NCI-H1105 treated with DMSO at 0.1 percent for 48 hours (cell line): Measurements from ENCODE around the gene SLC26A2.
A peak's percentile ranks its signal among the peaks of the same experiment; 100 is the strongest.

Source experiments
- DNase-seq: peaks from one replicate; lab custom pipeline; 2025; lab: John Stamatoyannopoulos, UW

The SLC26A2 gene

DNA sequence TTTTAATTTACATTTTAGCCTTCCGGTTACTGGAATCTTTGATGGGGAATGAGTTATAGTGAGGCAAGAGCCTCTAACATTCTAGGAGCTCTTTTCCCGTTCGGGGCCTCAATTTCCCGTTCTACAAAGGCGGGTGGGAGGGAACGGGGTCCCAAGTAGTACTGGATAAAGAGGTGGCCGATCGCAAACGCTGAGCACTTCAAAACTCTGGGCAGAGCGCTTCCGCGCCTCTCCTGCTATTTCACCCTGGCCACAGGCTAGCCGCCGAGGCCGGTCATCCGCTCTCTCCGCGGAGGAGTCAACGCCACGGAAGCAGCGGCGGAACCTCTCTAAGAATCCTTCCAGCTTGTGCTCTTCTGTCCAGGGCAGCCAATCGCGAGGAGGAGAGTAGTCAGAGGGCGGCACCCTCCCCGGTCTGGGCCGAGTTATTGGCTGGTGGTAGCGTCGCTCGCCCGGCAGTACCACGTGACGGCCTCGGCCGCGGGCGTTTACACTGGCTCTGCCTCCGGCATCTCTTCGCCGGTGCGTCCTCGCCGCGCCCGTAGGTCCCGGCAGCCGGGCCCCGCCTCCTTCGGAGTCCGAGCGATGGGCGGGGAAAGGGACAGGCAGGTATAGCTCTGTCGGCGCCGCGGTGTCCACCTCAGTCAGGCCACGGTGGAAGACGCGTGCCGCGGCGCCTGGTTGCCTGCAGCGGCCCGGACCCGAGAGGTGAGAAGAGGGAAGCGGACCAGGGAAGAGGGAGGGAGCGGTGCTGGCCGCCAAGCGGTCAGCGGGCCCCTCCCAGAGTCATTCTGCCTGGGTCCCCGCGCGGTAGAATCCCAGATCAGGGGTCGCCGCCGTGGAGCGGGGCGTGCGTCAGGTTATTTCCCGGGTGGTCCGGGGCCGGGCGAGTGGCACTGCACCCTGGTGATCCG is at the start of gene SLC26A2:
SLC26A2 (plus strand) TSS at position 487 of the 914 bp plus-strand sequence. CDS start 16,895 bp downstream, outside the sequence.
- peak; percentile 90 for DNase-seq

DNA sequence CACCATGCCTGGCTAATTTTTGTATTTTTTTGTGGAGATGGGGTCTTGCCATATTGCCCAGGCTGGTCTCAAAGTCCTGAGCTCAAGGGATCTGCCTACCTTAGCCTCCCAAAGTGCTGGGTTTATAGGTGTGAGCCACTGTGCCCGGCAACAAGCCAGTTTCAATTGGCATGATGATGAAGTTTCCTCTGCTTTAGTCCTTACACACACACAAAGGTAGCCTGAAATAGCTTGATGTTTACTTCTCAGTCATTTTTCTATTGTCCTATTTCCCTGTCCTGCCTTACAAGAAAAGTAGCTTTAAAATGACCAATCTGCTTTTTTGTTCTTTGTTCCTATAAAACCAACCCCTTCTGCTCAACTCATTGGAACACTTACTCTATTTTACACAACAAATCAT is 49.5 kb upstream of the SLC26A2 start:
- no peak for DNase-seq

GRCh38 chr5:149912226-149912871 is 48.2 kb upstream of the SLC26A2 start:
- no peak for DNase-seq

- DNase-seq = no peak
Observed at GRCh38 chr5:149913436-149914419, 46.8 kb upstream of the SLC26A2 start.

GRCh38 chr5:149915392-149916260 is 44.9 kb upstream of the SLC26A2 start:
- DNase-seq = no peak

DNA sequence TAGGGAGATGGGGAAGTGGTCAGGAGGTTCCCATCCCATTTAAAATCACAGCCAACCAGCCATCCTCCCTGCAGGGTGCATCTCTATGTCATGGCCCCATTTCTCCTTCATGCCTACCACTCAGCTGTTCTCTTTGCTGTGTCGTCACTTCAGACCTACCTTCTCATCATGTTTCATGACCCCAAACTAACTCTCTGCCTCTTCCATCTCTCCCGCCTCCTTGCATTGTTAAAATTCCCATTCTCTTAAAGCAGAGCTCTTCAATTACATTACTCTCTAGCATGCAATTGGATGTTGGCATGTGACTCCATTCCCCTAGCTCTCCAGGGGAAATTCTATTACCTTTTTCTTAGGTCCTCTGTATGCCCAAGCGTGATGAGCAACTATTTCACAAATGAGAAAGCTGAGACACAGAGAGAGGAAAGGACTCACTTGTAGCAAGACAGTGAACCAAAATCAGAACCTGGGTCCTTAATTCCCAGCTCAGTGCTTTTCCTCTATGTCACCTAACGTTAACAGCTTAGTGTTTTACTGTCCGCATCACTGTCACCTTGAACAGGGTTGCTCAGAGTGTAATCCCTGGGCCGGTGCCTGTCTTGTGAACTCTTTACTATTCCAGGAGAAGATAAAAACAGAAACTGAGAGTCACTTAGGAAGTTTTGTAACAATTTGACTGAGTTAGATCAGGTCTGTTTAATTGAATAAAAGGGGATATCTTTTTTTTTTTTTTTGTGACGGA is 44.1 kb upstream of the SLC26A2 start:
- no peak for DNase-seq

DNA sequence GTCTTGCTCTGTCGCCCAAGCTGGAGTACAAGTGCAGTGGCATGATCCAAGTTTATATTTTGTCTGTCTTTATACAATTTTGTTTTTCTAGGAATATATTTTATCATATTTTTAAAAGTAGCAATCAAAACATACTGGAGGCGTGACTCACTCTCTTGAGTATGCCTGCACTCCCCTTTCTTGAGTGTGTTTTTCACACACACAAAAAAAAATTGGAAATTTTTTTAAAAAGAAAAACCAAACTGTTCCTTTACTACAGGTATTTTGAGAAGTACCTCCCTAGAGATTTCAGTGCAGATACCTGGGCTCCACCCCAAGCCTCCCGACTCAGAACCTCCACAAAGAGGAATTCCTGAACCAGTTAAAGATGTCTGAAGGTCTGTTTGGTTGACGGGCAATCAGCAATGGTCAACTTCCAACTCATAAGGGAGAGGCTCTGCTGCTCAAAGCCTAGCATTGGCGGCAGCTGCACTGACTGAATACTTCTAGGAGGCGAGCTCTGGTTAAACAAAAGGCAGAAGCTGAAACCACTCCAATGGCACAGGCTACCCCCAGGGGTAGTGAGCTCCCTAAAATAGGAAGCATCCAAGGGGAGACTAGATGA is 43.4 kb upstream of the SLC26A2 start:
- no peak for DNase-seq

GRCh38 chr5:149921597-149921996 is 39.0 kb upstream of the SLC26A2 start:
- no peak for DNase-seq

GRCh38 chr5:149922950-149923349 is 37.6 kb upstream of the SLC26A2 start:
- no peak for DNase-seq

- no peak for DNase-seq
Observed at GRCh38 chr5:149924486-149924885, 36.1 kb upstream of the SLC26A2 start.

DNA sequence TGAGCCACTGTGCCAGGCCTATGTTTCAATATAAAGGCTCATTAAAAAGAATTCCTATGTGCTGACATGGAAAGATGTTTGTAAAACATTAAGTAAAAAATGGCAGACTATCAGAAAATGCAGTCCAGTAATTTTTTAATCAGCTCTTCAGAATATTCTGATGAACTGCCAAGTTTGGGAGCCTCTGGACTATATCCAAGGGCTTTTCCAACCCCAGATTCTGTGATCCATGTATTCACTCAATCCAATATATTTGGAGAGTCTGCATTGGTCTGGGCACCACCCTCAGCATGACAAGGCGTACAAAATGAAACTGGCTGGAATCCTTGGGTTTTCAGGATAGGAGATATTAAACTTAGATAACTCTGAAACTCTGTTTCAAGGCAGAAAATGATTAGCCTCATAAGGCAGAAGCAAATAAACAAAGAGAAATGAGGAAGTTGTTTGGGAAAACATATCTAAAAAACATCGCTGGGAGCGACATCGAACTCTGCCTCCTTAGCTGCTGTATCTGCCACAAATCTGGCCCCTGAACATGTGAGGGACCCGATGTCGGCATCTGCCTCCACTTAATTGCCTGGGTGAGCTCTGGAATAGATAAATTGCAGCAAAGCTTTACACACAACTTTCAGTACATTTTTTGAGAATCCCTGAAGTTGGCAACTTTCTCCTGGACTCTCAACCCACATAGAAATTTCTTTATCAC is 30.4 kb upstream of the SLC26A2 start:
- no peak for DNase-seq

DNA sequence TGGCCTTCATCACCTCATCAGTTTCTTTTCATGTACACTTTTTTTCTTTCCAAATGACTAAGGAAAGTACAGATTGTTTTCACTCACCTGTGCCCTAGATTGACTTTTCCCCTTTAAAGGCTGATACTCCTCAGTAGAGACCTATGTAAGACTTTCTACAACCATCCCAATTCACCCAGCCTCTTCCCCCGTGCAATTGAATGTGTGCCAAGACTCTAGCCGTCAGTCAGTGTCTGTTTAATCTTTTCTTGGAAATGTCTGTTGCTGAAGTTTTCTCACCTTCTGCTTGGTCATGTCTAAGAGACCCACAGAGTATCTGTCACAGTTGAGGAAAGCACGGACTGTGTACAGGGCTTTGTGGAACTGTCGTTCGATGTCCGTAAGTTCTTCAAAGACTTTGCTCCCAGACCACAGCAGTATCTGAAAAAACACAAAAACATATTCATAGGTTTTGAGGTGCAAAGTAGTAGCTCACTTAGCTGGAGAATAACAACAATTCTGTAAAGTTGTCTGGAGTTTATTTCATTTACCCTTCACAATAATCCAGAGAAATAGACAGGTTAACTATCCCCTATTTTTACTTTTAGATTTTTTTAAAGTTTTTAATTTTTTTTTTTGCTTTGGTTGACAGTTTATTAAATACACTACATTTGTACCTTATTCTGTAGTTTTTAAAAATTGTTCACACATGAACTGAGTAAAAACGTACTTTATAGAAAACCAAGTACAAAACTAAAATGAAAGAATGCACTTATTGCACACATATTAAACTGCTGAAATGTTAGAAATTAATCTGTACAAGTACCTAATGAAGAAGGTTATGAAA is 29.6 kb upstream of the SLC26A2 start:
- DNase-seq = no peak

GRCh38 chr5:149931992-149932436 is 28.5 kb upstream of the SLC26A2 start:
- no peak for DNase-seq

GRCh38 chr5:149932445-149933350 is 27.9 kb upstream of the SLC26A2 start:
- no peak for DNase-seq

DNA sequence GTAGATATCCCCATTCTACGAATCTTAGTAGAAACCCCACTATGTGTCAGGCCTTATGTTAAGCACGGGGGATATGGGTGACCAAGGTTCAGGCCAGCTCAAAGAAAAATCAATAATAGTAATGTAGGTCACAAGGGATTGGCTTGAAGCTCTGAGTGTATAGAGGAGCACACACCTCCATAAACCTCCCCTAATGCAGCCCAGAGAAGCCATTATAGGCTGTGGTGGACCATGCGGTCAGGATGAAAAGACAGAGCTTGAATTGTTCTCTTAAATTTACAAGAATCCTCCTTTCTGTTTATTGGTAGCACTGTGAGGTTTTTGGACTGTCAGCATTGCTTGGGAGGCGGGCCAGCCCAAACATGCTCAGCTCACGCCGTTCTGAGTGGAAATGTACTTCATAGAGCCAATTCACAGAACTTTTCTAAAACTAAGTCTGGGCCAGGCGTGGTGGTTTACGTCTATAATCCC is 25.1 kb upstream of the SLC26A2 start:
- no peak for DNase-seq

GRCh38 chr5:149936044-149936699 is 24.4 kb upstream of the SLC26A2 start:
- no peak for DNase-seq

- no peak for DNase-seq
Observed at GRCh38 chr5:149936700-149937091, 23.9 kb upstream of the SLC26A2 start.
